ENCODE results near the gene EIF4H.

DNA sequence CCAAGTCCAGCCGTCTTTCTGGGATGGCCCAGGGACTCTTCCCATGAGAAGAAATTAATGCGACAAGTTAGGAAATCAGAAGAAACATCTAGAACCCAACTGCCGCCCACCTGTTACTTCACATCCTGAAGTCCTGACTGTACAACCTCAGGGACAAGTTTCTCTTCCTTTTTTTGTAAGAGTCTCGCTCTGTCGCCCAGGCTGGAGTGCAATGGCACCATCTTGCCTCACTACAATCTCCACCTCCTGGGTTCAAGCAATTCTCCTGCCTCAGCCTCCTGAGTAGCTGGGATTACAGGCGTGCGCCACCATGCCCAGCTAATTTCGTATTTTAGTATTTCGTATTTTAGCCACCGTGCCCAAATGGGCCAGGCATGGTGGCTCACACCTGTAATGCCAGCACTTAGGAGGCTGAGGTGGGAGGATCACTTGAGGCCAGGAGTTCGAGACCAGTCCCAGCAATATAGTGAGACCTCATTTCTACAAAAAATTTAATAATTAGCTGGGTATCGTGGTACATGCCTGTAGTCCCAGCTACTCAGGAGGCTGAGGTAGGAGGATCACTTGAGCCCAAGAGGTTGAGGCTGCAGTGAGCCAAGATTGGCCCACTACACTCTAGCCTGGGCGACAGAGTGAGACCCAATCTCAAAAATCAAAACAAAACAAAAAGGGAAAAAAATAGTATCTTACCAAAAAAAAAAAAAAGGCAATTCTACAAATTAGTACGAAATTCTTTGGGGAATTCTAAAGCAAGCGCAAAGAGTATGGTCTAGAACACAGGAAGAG is 56.5 kb downstream of the EIF4H start:
- TF ChIP-seq CTCF (IDR thresholded peaks at IDR 0.05) (no peak), POLR2A (IDR thresholded peaks at IDR 0.05) (no peak)

All from Peyer's patch (tissue), 4 donors.